AG09309 (cell line): ENCODE measurements around the gene SIGLEC11.
"Not testable (repeated sequence)": the region's sequence is repeated elsewhere in the genome, so short reads cannot be mapped to it uniquely, and the experiment has no call there.

Experiments used
- DNase-seq: peaks from one replicate; pipeline ENCODE4 v3.0.0-alpha.2; 2010; ENCODE audit warnings: low read depth
- H3K4me3 ChIP-seq: 2 replicates; pipeline ENCODE4 v1.5.1; 2011; ENCODE audit warnings: mild to moderate bottlenecking, low read depth, low read length, moderate library complexity; ENCODE audit not compliant: control insufficient read depth
- TF ChIP-seq, protein P1 (sequence below): IDR thresholded peaks from 2 replicates; pipeline ENCODE4 v1.5.1; 2011; ENCODE audit warnings: mild to moderate bottlenecking, low read depth, low read length, inconsistent platforms; ENCODE audit not compliant: insufficient read depth, control insufficient read depth; ENCODE audit errors: missing control alignments

SIGLEC11 gene

DNA sequence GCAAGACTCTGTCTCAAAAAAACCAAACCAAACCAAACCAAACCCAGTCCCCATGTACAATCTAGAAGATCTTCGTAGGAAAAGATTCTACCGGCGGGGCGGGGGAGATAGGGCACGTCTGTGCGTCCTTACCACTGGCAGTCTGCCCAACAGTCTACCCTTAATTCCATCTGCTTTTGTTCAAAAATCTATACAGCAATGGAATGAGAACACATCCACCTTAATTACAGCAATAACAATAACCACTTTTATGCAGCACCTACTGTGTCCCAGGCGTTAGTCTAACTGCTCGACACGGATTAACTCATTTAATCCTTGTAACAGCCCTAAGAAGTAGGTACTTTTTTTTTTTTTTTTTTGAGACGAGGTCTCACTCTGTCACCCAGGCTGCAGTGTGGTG is 34.5 kb downstream of the SIGLEC11 start:
- no peak overlapping the region for H3K4me3 ChIP-seq
- TF ChIP-seq, protein P1, sequence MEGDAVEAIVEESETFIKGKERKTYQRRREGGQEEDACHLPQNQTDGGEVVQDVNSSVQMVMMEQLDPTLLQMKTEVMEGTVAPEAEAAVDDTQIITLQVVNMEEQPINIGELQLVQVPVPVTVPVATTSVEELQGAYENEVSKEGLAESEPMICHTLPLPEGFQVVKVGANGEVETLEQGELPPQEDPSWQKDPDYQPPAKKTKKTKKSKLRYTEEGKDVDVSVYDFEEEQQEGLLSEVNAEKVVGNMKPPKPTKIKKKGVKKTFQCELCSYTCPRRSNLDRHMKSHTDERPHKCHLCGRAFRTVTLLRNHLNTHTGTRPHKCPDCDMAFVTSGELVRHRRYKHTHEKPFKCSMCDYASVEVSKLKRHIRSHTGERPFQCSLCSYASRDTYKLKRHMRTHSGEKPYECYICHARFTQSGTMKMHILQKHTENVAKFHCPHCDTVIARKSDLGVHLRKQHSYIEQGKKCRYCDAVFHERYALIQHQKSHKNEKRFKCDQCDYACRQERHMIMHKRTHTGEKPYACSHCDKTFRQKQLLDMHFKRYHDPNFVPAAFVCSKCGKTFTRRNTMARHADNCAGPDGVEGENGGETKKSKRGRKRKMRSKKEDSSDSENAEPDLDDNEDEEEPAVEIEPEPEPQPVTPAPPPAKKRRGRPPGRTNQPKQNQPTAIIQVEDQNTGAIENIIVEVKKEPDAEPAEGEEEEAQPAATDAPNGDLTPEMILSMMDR, result no peak
- DNase-seq, result no peak

DNA sequence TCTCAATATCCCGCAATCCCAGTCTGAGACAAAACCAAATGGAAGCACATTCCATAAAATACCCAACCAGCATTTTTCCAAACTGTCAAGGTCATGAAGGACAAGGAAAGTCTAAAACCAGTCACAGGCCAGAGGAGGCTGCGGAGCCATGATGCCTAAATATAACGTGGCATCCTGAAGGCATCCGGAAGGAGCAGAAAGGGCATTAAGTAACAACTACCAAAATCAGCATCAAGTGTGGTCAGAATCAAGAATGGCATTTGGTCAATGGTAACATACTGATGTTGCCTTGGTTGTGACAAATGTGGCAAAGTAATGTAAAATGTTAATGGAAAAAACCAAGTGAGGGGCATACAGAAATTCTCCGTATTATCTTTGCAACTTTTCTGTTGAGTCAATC is 35.5 kb downstream of the SIGLEC11 start:
- DNase-seq, result no peak

DNA sequence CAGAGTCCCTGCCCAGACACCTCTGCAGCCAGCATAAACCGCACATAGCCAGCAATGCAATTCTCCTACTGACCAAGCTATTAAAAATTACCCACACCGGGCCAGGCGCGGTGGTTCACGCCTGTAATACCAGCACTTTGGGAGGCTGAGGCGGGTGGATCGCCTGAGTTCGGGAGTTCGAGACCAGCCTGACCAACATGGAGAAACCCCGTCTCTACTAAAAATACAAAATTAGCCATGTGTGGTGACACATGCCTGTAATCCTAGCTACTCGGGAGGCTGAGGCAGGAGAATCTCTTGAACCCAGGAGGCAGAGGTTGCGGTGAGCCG is 36.1 kb downstream of the SIGLEC11 start:
- DNase-seq, H3K4me3 ChIP-seq: not testable (repeated sequence)

More for the DNA sequence above, 35.5 kb downstream of the SIGLEC11 start:
- TF ChIP-seq, protein P1, result no peak
- H3K4me3 ChIP-seq, result no peak overlapping the region

DNA sequence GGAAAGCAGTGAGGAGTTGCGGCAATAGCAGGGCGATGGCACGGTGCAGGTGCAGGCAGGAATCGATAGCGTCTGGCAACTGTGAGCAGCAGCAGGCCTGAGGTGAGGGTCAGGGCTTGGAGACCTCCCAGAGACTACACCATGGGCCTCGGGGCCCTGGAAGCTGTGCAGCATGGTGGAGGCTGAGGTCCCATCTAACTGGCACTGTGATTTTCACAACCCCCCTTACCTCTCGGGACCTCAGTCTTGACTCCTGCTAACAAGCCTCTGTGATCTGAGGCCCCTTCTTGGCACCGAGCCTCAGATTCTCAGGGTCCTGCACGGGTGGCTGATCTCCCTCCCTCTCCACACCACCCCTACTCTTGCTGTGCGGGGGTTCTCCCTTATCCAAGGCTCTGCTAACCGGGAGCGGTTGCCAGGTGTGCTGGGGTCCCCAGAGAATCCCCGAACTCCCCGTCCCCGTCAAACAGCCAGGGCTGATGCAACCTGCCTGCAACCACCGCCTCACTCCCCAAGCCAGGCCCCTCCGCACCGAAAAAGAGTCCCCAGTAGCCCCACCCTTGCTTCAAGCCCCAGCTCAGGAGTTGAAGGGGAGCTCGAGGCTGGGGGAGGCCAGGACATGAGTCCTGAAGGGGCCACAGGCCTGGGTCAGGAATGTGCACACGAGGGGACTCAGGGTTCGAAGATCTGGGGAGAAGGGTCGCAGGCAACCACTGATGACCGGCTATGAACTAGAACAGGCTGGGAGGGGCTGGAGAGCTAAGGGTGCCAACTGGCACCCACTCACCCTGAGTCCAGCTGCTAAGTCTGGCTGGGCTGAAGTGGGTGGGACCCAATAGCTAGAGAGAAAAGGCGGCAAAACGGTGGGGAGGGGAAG is 36.7 kb downstream of the SIGLEC11 start:
- TF ChIP-seq, protein P1, result no peak
- no peak for DNase-seq
- H3K4me3 ChIP-seq, result no peak overlapping the region

DNA sequence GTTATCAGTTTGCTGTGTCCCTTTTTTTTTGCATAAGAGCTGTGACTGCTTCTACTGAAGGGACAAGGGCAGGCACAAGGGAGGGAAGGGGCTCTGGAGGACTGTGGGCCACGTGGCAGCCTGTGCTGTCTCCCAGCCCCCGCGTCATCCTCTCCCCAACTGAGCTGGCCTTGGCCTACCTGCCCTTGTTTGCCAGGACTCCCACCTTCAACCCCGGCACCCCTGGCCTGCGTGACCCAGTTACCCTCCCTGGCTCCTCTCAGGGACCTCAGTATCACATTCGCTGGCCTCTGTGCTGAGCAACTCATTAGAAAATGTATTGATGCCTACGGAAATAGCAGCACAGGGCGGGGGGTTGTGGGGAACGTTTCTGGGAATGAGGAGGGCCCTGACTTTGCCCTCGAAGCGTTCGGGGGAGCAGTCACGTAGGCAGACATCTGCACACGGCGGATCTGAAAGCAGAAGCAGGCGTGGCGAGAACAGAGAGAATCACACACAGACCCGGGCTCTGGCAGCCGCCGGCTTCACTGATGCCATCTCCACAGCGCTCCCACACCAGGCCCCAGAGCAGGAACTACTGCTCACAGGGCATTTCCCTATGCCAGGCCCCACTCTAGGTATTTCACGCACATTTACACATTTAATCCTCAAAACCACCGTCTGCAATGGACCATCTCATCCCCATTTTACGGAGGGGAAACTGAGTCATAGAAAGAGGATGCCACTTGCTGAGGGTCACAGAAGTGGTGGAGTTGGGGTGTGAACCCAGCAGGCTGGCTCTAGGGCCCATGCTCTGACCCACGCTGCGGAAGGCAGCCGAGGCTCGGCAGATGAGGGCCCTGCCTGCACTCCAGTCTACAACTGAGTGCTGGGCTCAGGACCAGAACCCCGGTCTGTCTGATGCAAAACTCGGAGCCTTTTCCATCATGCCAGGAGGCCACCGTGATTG is 37.6 kb downstream of the SIGLEC11 start:
- H3K4me3 ChIP-seq, result no peak overlapping the region
- TF ChIP-seq, protein P1, result no peak
- DNase-seq, result no peak

DNA sequence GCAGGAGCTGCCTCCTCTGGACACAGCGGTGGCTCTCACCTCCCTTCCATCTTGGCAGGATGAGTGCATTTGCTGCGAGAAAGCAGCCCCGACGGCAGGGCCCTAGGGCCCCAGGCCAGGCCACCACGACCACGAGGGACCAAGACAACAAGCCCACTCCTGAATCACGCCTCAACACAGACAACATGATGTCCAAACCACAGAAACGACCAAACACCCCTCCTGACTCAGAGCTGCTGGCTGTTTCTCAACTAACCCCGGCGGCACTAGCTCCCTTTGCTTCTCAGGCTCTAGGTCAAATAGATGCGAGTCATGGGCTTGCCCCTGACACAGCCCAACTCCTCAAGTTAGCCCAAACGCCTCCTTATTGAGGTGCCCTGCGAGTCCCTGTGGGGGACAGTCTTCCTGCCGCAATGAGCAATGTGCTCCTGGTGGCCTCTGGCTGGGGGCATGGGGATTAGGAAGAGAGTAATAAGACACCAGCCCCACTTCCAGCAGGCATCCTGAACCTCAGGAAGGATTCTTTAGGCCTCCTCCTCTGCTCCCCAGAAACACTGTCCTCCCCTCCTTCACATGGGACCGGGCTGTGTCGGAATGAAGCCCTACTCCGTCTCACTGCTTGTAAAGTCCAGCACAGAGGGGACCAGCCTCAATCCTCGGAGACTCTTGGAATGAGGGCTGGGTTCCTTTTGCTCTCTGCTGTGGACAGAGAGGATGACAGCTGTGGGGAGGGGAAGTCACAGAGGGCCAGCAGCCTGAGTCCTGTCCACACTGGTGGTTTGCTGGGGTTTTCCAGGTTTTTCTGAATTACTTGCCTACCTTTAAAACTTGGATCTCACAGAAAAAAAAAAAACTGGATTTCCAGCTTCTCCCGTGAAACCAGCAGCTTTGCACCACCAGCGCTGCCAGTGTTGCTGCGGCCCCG is 38.8 kb downstream of the SIGLEC11 start:
- DNase-seq, result no peak
- H3K4me3 ChIP-seq, result no peak overlapping the region
- TF ChIP-seq, protein P1, result no peak
